Measurements from ENCODE around the gene ROR2. TPM values are rescaled to one million over a fixed set of nuclear protein-coding genes. Genes with fewer than 3 reads are reported as not detected.

Gene ROR2
- total RNA-seq, 2 donors from 2014 or later = 0.21 to 0.68 TPM

GRCh38 chr9:91661451-91661850 lies 288.6 kb downstream of the ROR2 start:
- Histone ChIP-seq H3K4me1 (ENCODE audit: control insufficient read depth in 1 of 2, low read depth in 2 of 2) (no peaks in the 10 kb centered on the region), H3K4me3 (no peak overlapping the region), H3K27me3 (replicated peaks; ENCODE audit: insufficient read depth) (no peaks in the 10 kb centered on the region), H3K9me3 (no peaks in the 10 kb centered on the region), H3K27ac (no peak overlapping the region), H3K36me3 (no peaks in the 10 kb centered on the region)
- ATAC-seq (ENCODE audit: insufficient number of reproducible peaks, low FRiP score, low read depth) = no peak
- TF ChIP-seq CTCF (IDR thresholded peaks at IDR 0.05) = no peak
- DNase-seq (ENCODE audit: low spot score) = no peak

GRCh38 chr9:91660521-91660920 lies 289.5 kb downstream of the ROR2 start:
- no peak for TF ChIP-seq CTCF (IDR thresholded peaks at IDR 0.05)
- ATAC-seq (ENCODE audit: insufficient number of reproducible peaks, low FRiP score, low read depth) (no peak), DNase-seq (ENCODE audit: low spot score) (no peak)
- no peaks in the 10 kb centered on the region for H3K9me3 ChIP-seq
- H3K4me1 ChIP-seq (ENCODE audit: control insufficient read depth in 1 of 2, low read depth in 2 of 2) = no peaks in the 10 kb centered on the region
- H3K27me3 ChIP-seq (replicated peaks; ENCODE audit: insufficient read depth) = no peaks in the 10 kb centered on the region
- H3K36me3 ChIP-seq = no peaks in the 10 kb centered on the region
- H3K27ac ChIP-seq = no peak overlapping the region
- no peak overlapping the region for H3K4me3 ChIP-seq

- ATAC-seq (ENCODE audit: insufficient number of reproducible peaks, low FRiP score, low read depth) (no peak), DNase-seq (ENCODE audit: low spot score) (no peak)
Measured at GRCh38 chr9:91659529-91660495, 290.2 kb downstream of the ROR2 start.

GRCh38 chr9:91658513-91659105 lies 291.4 kb downstream of the ROR2 start:
- H3K36me3 ChIP-seq = no peaks in the 10 kb centered on the region
- ATAC-seq (ENCODE audit: insufficient number of reproducible peaks, low FRiP score, low read depth) = no peak
- no peak for DNase-seq (ENCODE audit: low spot score)
- no peaks in the 10 kb centered on the region for H3K27me3 ChIP-seq (replicated peaks; ENCODE audit: insufficient read depth)
- H3K4me3 ChIP-seq = no peak overlapping the region
- H3K9me3 ChIP-seq = no peaks in the 10 kb centered on the region
- TF ChIP-seq CTCF (IDR thresholded peaks at IDR 0.05) = no peak
- no peaks in the 10 kb centered on the region for H3K4me1 ChIP-seq (ENCODE audit: control insufficient read depth in 1 of 2, low read depth in 2 of 2)
- no peak overlapping the region for H3K27ac ChIP-seq

More at GRCh38 chr9:91659529-91660495, 290.2 kb downstream of the ROR2 start:
- no peak overlapping the region for H3K4me3 ChIP-seq
- no peak overlapping the region for H3K27ac ChIP-seq
- no peaks in the 10 kb centered on the region for H3K9me3 ChIP-seq
- no peaks in the 10 kb centered on the region for H3K4me1 ChIP-seq (ENCODE audit: control insufficient read depth in 1 of 2, low read depth in 2 of 2)
- no peaks in the 10 kb centered on the region for H3K36me3 ChIP-seq
- no peak for TF ChIP-seq CTCF (IDR thresholded peaks at IDR 0.05)
- no peaks in the 10 kb centered on the region for H3K27me3 ChIP-seq (replicated peaks; ENCODE audit: insufficient read depth)

GRCh38 chr9:91657501-91657900 lies 292.5 kb downstream of the ROR2 start:
- no peaks in the 10 kb centered on the region for H3K4me1 ChIP-seq (ENCODE audit: control insufficient read depth in 1 of 2, low read depth in 2 of 2)
- no peak overlapping the region for H3K4me3 ChIP-seq
- DNase-seq (ENCODE audit: low spot score) = no peak
- no peak for TF ChIP-seq CTCF (IDR thresholded peaks at IDR 0.05)
- no peaks in the 10 kb centered on the region for H3K27me3 ChIP-seq (replicated peaks; ENCODE audit: insufficient read depth)
- no peak overlapping the region for H3K27ac ChIP-seq
- ATAC-seq (ENCODE audit: insufficient number of reproducible peaks, low FRiP score, low read depth) = no peak
- H3K36me3 ChIP-seq = no peaks in the 10 kb centered on the region
- H3K9me3 ChIP-seq = no peaks in the 10 kb centered on the region

All from thoracic aorta (tissue), 2 donors.